ENCODE results near the gene MASP1. TPM values are rescaled to one million over a fixed set of nuclear protein-coding genes. Genes with fewer than 3 reads are reported as not detected.

The MASP1 gene
- total and polyA plus RNA-seq, 2 of the 4 experiments (the other 2 are of a cell fraction) = 13.1 to 16.2 TPM

DNA sequence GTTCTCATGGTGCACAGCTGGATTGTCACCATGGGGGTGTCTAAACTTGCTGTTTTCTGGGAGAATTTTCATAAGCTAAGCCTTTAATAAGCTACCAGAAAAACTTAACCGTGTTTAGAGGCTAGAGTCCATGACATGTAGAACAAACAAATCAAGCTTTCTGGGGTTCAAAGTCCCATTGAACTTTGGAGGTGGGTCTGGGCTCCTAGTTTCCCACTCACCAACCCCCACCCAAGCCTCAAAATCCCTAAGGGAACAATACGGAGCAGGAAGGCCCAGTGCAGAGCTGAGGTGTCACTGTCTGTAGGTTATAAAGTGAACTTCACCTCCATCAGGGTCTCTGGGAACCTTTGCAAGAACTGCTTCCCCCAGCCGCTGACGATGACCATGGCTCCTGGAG lies 68.7 kb downstream of the MASP1 start:
- Histone ChIP-seq H3K56ac (ENCODE audit: extremely low read depth, insufficient read depth, low read length) (no peak overlapping the region), H3K4me2 (ENCODE audit: low read depth, low read length) (no peak overlapping the region), H4K91ac (ENCODE audit: insufficient read depth, low read depth, low read length) (peak overlapping the region; percentile 17; the same call in 1 of the 2 replicates), H4K5ac (ENCODE audit: low read depth, low read length) (no peak overlapping the region; the same call in 1 of the 2 replicates), H3K23ac (ENCODE audit: low read depth, low read length) (no peak overlapping the region), H2BK120ac (ENCODE audit: low read depth, low read length) (no peak overlapping the region), H3K79me1 (ENCODE audit: low read depth in 1 of 2, low read length in 2 of 2) (no peaks in the 10 kb centered on the region), H3K4me1 (ENCODE audit: control insufficient read depth, insufficient read depth, low read length) (peaks cover 13% of the 10 kb centered on the region), H2AFZ (replicated peaks; ENCODE audit: low read length, poor library complexity) (no peak overlapping the region), H2AK9ac (replicated peaks; ENCODE audit: low read depth, low read length, poor library complexity) (no peak overlapping the region), H2AK5ac (ENCODE audit: low read depth, low read length) (no peak overlapping the region), H2BK20ac (ENCODE audit: low read depth, low read length) (no peak overlapping the region), H3K36me3 (ENCODE audit: control insufficient read depth, insufficient read depth, low read length) (no peaks in the 10 kb centered on the region), H3K27ac (ENCODE audit: insufficient read depth, low read length) (no peak overlapping the region), H3K4ac (ENCODE audit: low read depth, low read length) (no peak overlapping the region; the same call in 1 of the 2 replicates), H3K9ac (ENCODE audit: low read depth, low read length) (no peak overlapping the region), H4K8ac (ENCODE audit: low read depth in 2 of 2, low read length in 2 of 2) (no peak overlapping the region), H4K20me1 (ENCODE audit: insufficient read depth, low read length) (no peaks in the 10 kb centered on the region), H3K4me3 (ENCODE audit: insufficient read depth, low read depth, low read length) (no peak overlapping the region), H3K9me3 (ENCODE audit: control insufficient read depth, insufficient read depth, low read length) (no peaks in the 10 kb centered on the region), H2BK5ac (ENCODE audit: low read depth, low read length, poor library complexity, severe bottlenecking) (no peak overlapping the region), H3K9me1 (ENCODE audit: insufficient read depth, low read length) (peaks cover 11% of the 10 kb centered on the region; the same call in 1 of the 2 replicates), H3K14ac (replicated peaks; ENCODE audit: low read depth, low read length) (no peak overlapping the region), H2BK15ac (ENCODE audit: low read depth, low read length) (0 out of 3 replicates have a peak overlapping the region, but pooled peaks have one; percentile 11), H3K18ac (ENCODE audit: low read depth, low read length) (no peak overlapping the region), H3K27me3 (ENCODE audit: control insufficient read depth, insufficient read depth, low read length) (peaks cover 5% of the 10 kb centered on the region; the same call in 1 of the 2 replicates)
- dilution Hi-C loops (cut with HindIII; ENCODE audit: low sequenced_read_pairs, unreplicated experiment) (loop anchor here (25.0 kb wide), 1 partner anchor 464 kb away; no protein-coding TSS in a partner anchor), intact Hi-C loops (cut with micrococcal nuclease) (loop anchor here (10.0 kb wide), 1 partner anchor 182 kb away; no protein-coding TSS in a partner anchor), in situ Hi-C loops (cut with MboI; ENCODE audit: low sequenced_read_pairs) (no loop called here)
- DNase-seq (no peak), ATAC-seq (ENCODE audit: low read depth) (no peak)
- ChIA-PET POLR2A (ENCODE audit: unreplicated experiment) (no interaction called here), CTCF (interaction anchor here (1.4 to 4.2 kb wide), 3 partner anchors 97 to 456 kb away, joined by 3 to 15 read pairs (median 10); no protein-coding TSS in a partner anchor)
- no TSS peak for BruUV-seq (replicated peaks)
- no peak for TF ChIP-seq RCOR1 (IDR thresholded peaks at IDR 0.05; ENCODE audit: insufficient replicate concordance, low read length)
- no peak for TF ChIP-seq RFX5 (IDR thresholded peaks at IDR 0.05; ENCODE audit: low read depth, low read length)
- TF ChIP-seq, protein P1, sequence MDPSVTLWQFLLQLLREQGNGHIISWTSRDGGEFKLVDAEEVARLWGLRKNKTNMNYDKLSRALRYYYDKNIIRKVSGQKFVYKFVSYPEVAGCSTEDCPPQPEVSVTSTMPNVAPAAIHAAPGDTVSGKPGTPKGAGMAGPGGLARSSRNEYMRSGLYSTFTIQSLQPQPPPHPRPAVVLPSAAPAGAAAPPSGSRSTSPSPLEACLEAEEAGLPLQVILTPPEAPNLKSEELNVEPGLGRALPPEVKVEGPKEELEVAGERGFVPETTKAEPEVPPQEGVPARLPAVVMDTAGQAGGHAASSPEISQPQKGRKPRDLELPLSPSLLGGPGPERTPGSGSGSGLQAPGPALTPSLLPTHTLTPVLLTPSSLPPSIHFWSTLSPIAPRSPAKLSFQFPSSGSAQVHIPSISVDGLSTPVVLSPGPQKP (IDR thresholded peaks at IDR 0.05; ENCODE audit: borderline replicate concordance, low read depth, low read length) = no peak
- no peak for TF ChIP-seq SMC3 (IDR thresholded peaks at IDR 0.05; ENCODE audit: low read depth, low read length)
- TF ChIP-seq CHD1 (IDR thresholded peaks at IDR 0.05; ENCODE audit: low read depth, low read length) = no peak
- no peak for TF ChIP-seq MAZ (IDR thresholded peaks at IDR 0.05; ENCODE audit: borderline replicate concordance, low read depth, low read length)
- TF ChIP-seq RAD21 (IDR thresholded peaks at IDR 0.05; ENCODE audit: low read length) = no peak
- TF ChIP-seq BHLHE40 (IDR thresholded peaks at IDR 0.05; ENCODE audit: low read depth, low read length) = no peak
- WGBS, 2 experiments (ENCODE audit: extremely low coverage in 2 of 2, insufficient read length in 1 of 2) = no CpG with 5 or more reads among the region's 4 CpGs

Data from IMR-90 (cell line).